ENCODE data around the gene RBMS1. TPM values are rescaled to one million over a fixed set of nuclear protein-coding genes. Genes with fewer than 3 reads are reported as not detected.

Gene RBMS1
- total RNA-seq, 1 experiment from 2014 or later, result 91.9 TPM

- Mint-ChIP-seq H3K4me3 (ENCODE audit: unreplicated experiment) (no peak overlapping the region), H3K36me3 (ENCODE audit: insufficient read depth, unreplicated experiment) (no peaks in the 10 kb centered on the region), H3K9me3 (ENCODE audit: unreplicated experiment) (no peaks in the 10 kb centered on the region), H3K27me3 (ENCODE audit: insufficient read depth, unreplicated experiment) (no peaks in the 10 kb centered on the region), H3K4me1 (ENCODE audit: low read depth, unreplicated experiment) (peaks cover 13% of the 10 kb centered on the region), H3K27ac (ENCODE audit: unreplicated experiment) (peak overlapping the region; percentile 9)
- DNase-seq, result no peak
- intact Hi-C loops (cut with micrococcal nuclease; ENCODE audit: unreplicated experiment), result no loop called here
- Histone ChIP-seq H3K4me1 (peaks cover 13% of the 10 kb centered on the region), H3K9me3 (no peaks in the 10 kb centered on the region), H3K4me3 (ENCODE audit: low read depth, low read length) (no peak overlapping the region), H3K27me3 (replicated peaks; ENCODE audit: control insufficient read depth, insufficient read depth, low read length) (no peaks in the 10 kb centered on the region), H3K36me3 (ENCODE audit: control insufficient read depth, insufficient read depth, low read length) (no peaks in the 10 kb centered on the region)
- CTCF ChIA-PET, result no interaction called here
- TF ChIP-seq CTCF (IDR thresholded peaks at IDR 0.05; ENCODE audit: insufficient read depth in 1 of 2, low read depth in 1 of 2, low read length in 1 of 2, severe bottlenecking in 1 of 2, unreplicated experiment in 1 of 2), result no peak
- BruUV-seq (replicated peaks), result no TSS peak
- POLR2A ChIA-PET, result interaction anchor here (0.5 kb wide), 2 partner anchors 38 to 44 kb away, joined by 3 read pairs; no protein-coding TSS in a partner anchor
Measured at GRCh38 chr2:160472839-160473251, 20.8 kb downstream of the RBMS1 start.

GRCh38 chr2:160471950-160472349 is 21.7 kb downstream of the RBMS1 start:
- BruUV-seq (replicated peaks), result no TSS peak
- H3K27me3 Mint-ChIP-seq (ENCODE audit: insufficient read depth, unreplicated experiment), result no peaks in the 10 kb centered on the region
- Histone ChIP-seq H3K27me3 (replicated peaks; ENCODE audit: control insufficient read depth, insufficient read depth, low read length) (no peaks in the 10 kb centered on the region), H3K9me3 (no peaks in the 10 kb centered on the region), H3K4me3 (ENCODE audit: low read depth, low read length) (no peak overlapping the region), H3K4me1 (peaks cover 13% of the 10 kb centered on the region), H3K36me3 (ENCODE audit: control insufficient read depth, insufficient read depth, low read length) (no peaks in the 10 kb centered on the region)
- H3K9me3 Mint-ChIP-seq (ENCODE audit: unreplicated experiment), result no peaks in the 10 kb centered on the region
- no peak overlapping the region for H3K4me3 Mint-ChIP-seq (ENCODE audit: unreplicated experiment)
- intact Hi-C loops (cut with micrococcal nuclease; ENCODE audit: unreplicated experiment), result no loop called here
- peaks cover 13% of the 10 kb centered on the region for H3K4me1 Mint-ChIP-seq (ENCODE audit: low read depth, unreplicated experiment)
- H3K27ac Mint-ChIP-seq (ENCODE audit: unreplicated experiment), result no peak overlapping the region
- no peaks in the 10 kb centered on the region for H3K36me3 Mint-ChIP-seq (ENCODE audit: insufficient read depth, unreplicated experiment)
- TF ChIP-seq CTCF (IDR thresholded peaks at IDR 0.05; ENCODE audit: insufficient read depth in 1 of 2, low read depth in 1 of 2, low read length in 1 of 2, severe bottlenecking in 1 of 2, unreplicated experiment in 1 of 2), result no peak
- ChIA-PET POLR2A (no interaction called here), CTCF (no interaction called here)
- no peak for DNase-seq

GRCh38 chr2:160469621-160470204 is 23.9 kb downstream of the RBMS1 start:
- no peaks in the 10 kb centered on the region for H3K36me3 Mint-ChIP-seq (ENCODE audit: insufficient read depth, unreplicated experiment)
- H3K4me1 Mint-ChIP-seq (ENCODE audit: low read depth, unreplicated experiment), result peaks cover 16% of the 10 kb centered on the region
- Histone ChIP-seq H3K9me3 (no peaks in the 10 kb centered on the region), H3K4me1 (no peaks in the 10 kb centered on the region), H3K27me3 (replicated peaks; ENCODE audit: control insufficient read depth, insufficient read depth, low read length) (no peaks in the 10 kb centered on the region), H3K36me3 (ENCODE audit: control insufficient read depth, insufficient read depth, low read length) (no peaks in the 10 kb centered on the region), H3K4me3 (ENCODE audit: low read depth, low read length) (no peak overlapping the region)
- no peak for DNase-seq
- intact Hi-C loops (cut with micrococcal nuclease; ENCODE audit: unreplicated experiment), result no loop called here
- CTCF ChIA-PET, result no interaction called here
- POLR2A ChIA-PET, result no interaction called here
- H3K4me3 Mint-ChIP-seq (ENCODE audit: unreplicated experiment), result no peak overlapping the region
- no peaks in the 10 kb centered on the region for H3K9me3 Mint-ChIP-seq (ENCODE audit: unreplicated experiment)
- TF ChIP-seq CTCF (IDR thresholded peaks at IDR 0.05; ENCODE audit: insufficient read depth in 1 of 2, low read depth in 1 of 2, low read length in 1 of 2, severe bottlenecking in 1 of 2, unreplicated experiment in 1 of 2), result no peak
- no peaks in the 10 kb centered on the region for H3K27me3 Mint-ChIP-seq (ENCODE audit: insufficient read depth, unreplicated experiment)
- BruUV-seq (replicated peaks), result no TSS peak
- no peak overlapping the region for H3K27ac Mint-ChIP-seq (ENCODE audit: unreplicated experiment)
